ENCODE data around the gene MIPOL1. TPM values are rescaled to one million over a fixed set of nuclear protein-coding genes. Genes with fewer than 3 reads are reported as not detected.

MIPOL1 gene
- total RNA-seq = 1 to 10 TPM; 4.2 to 9.2 (median 5.6) TPM
- 1 to 10 TPM; 1.1 to 2.2 TPM for polyA plus RNA-seq
- long read RNA-seq, donor 1, partial matches to known transcripts = 0 of 7 reads
- long read RNA-seq, donor 1, other reads (novel, unspliced or antisense) = 7 of 7 reads
- long read RNA-seq, donor 2, partial matches to known transcripts = 1 of 10 reads
- long read RNA-seq, donor 2, other reads (novel, unspliced or antisense) = 9 of 10 reads
- long read RNA-seq, donor 3, partial matches to known transcripts = 2 of 16 reads
- long read RNA-seq, donor 3, other reads (novel, unspliced or antisense) = 14 of 16 reads

GRCh38 chr14:37197421-37198272, at the start of gene MIPOL1:
TSS of gene MIPOL1 (plus strand) at chr14:37197937. CDS start at chr14:37247889, 49,952 bp downstream.
- Histone ChIP-seq H3K4me1 (peaks cover 0 to 15% (median 7%) of the 10 kb centered on the region in 9 donors), H3K36me3 (no peaks in the 10 kb centered on the region), H3K27ac (peak within 1 kb of the TSS; percentile 31 to 91 (median 84)), H3K27me3 (peaks cover 0 to 4% (median 0%) of the 10 kb centered on the region in 7 donors), H3K9me3 (no peaks in the 10 kb centered on the region), H3K4me3 (peak within 1 kb of the TSS; percentile 41 to 80 (median 64))
- intact Hi-C loops (cut with DNase I) = loop anchor here in 2 of 10 donors (1.0 to 2.0 kb wide), 2 partner anchors 25 to 61 kb away; partner anchors contain the start of gene SLC25A21 (in 1 of the 2)
- TF ChIP-seq CTCF (IDR thresholded peaks at IDR 0.05) = peak in 7 of 9 donors; percentile 8 to 60 (median 35)
- 0 to 2% methylated on average over 70 of the region's 70 CpGs for WGBS, 2 donors
- DNase-seq (peak; percentile 83 to 88), ATAC-seq (peak; percentile 99 to 100 (median 99))

GRCh38 chr14:37150414-37150813, 47.3 kb upstream of the MIPOL1 start:
- Histone ChIP-seq H3K27me3 (no peaks in the 10 kb centered on the region), H3K4me3 (no peak overlapping the region), H3K36me3 (no peaks in the 10 kb centered on the region), H3K27ac (no peak overlapping the region), H3K9me3 (peaks cover 0 to 14% (median 6%) of the 10 kb centered on the region in 11 donors), H3K4me1 (no peaks in the 10 kb centered on the region)
- ATAC-seq (no peak), DNase-seq (no peak)
- intact Hi-C loops (cut with DNase I) = loop anchor here in 5 of 10 donors (5.0 to 10.0 kb wide), 4 partner anchors 496 to 598 kb away; no protein-coding TSS in a partner anchor
- WGBS, 2 donors = 1% methylated on average over 3 of the region's 3 CpGs
- peak in 8 of 9 donors; percentile 47 to 75 (median 68) for TF ChIP-seq CTCF (IDR thresholded peaks at IDR 0.05)

- 31 to 37% methylated on average over 1 of the region's 1 CpG for WGBS, 2 donors
- Histone ChIP-seq H3K4me3 (no peak overlapping the region), H3K27ac (no peak overlapping the region), H3K9me3 (peaks cover 0 to 20% (median 8%) of the 10 kb centered on the region in 11 donors), H3K4me1 (no peaks in the 10 kb centered on the region), H3K36me3 (no peaks in the 10 kb centered on the region), H3K27me3 (peaks cover 0 to 4% (median 0%) of the 10 kb centered on the region in 7 donors)
- DNase-seq (no peak), ATAC-seq (no peak)
- intact Hi-C loops (cut with DNase I) = loop anchor here in 5 of 10 donors (5.0 to 10.0 kb wide), 4 partner anchors 498 to 601 kb away; no protein-coding TSS in a partner anchor
- no peak for TF ChIP-seq CTCF (IDR thresholded peaks at IDR 0.05)
These were observed 44.7 kb upstream of the MIPOL1 start for GRCh38 chr14:37153005-37153404.

- WGBS, 2 donors = 81 to 82% methylated on average over 5 of the region's 5 CpGs
- Histone ChIP-seq H3K27ac (no peak overlapping the region), H3K36me3 (no peaks in the 10 kb centered on the region), H3K4me3 (no peak overlapping the region), H3K27me3 (peaks cover 0 to 4% (median 0%) of the 10 kb centered on the region in 7 donors), H3K9me3 (peaks cover 0 to 20% (median 8%) of the 10 kb centered on the region in 11 donors), H3K4me1 (no peaks in the 10 kb centered on the region)
- DNase-seq (no peak), ATAC-seq (no peak)
- intact Hi-C loops (cut with DNase I) = loop anchor here in 5 of 10 donors (5.0 to 10.0 kb wide), 4 partner anchors 499 to 601 kb away; no protein-coding TSS in a partner anchor
- TF ChIP-seq CTCF (IDR thresholded peaks at IDR 0.05) = no peak
These were observed 44.3 kb upstream of the MIPOL1 start for GRCh38 chr14:37153483-37153882.
